GM18873 (cell line): ENCODE measurements around the gene RLN3.
"Not testable (repeated sequence)": the region's sequence is repeated elsewhere in the genome, so short reads cannot be mapped to it uniquely, and the experiment has no call there.

Experiments
- ATAC-seq: cut with Tn5 transposase; IDR thresholded peaks from one replicate; pipeline ENCODE4 v1.9.1; 2021; ENCODE audit warnings: mild to moderate bottlenecking, moderate library complexity, moderate number of reproducible peaks; ENCODE audit not compliant: unreplicated experiment, low FRiP score

Gene RLN3

GRCh38 chr19:14019100-14019499 is 8.8 kb upstream of the RLN3 start:
- ATAC-seq = no peak

GRCh38 chr19:14019739-14020138 is 8.2 kb upstream of the RLN3 start:
- not testable (repeated sequence) for ATAC-seq

GRCh38 chr19:14021474-14021873 is 6.5 kb upstream of the RLN3 start:
- no peak for ATAC-seq

- no peak for ATAC-seq
Observed at GRCh38 chr19:14022469-14022868, 5.5 kb upstream of the RLN3 start.

GRCh38 chr19:14023404-14024235 is 4.3 kb upstream of the RLN3 start:
- ATAC-seq = no peak

- not testable (repeated sequence) for ATAC-seq
Observed at GRCh38 chr19:14026652-14027192, 1.2 kb upstream of the RLN3 start.

- ATAC-seq = no peak
Observed at GRCh38 chr19:14028901-14029300, 953 bp downstream of the RLN3 start.

- ATAC-seq = no peak
Observed at GRCh38 chr19:14030997-14031718, 3.2 kb downstream of the RLN3 start.

GRCh38 chr19:14031719-14032480 is 4.0 kb downstream of the RLN3 start, which contains the start of gene IL27RA:
TSS of gene IL27RA (plus strand) at chr19:14031762. CDS start at chr19:14031873, 111 bp downstream.
- no peak for ATAC-seq

GRCh38 chr19:14033946-14034345 is 6.0 kb downstream of the RLN3 start:
- ATAC-seq = no peak

- ATAC-seq = not testable (repeated sequence)
Observed at GRCh38 chr19:14035159-14035558, 7.2 kb downstream of the RLN3 start.

- no peak for ATAC-seq
Observed at GRCh38 chr19:14035706-14036105, 7.8 kb downstream of the RLN3 start.

GRCh38 chr19:14039181-14039580 is 11.2 kb downstream of the RLN3 start:
- no peak for ATAC-seq

- not testable (repeated sequence) for ATAC-seq
Observed at GRCh38 chr19:14042659-14043608, 15.0 kb downstream of the RLN3 start.

GRCh38 chr19:14047866-14048265 is 19.9 kb downstream of the RLN3 start:
- not testable (repeated sequence) for ATAC-seq

- no peak for ATAC-seq
Observed at GRCh38 chr19:14048443-14049153, 20.6 kb downstream of the RLN3 start.

- no peak for ATAC-seq
Observed at GRCh38 chr19:14050512-14050911, 22.6 kb downstream of the RLN3 start.

GRCh38 chr19:14050961-14051360 is 23.0 kb downstream of the RLN3 start:
- ATAC-seq = not testable (repeated sequence)

- no peak for ATAC-seq
Observed at GRCh38 chr19:14051980-14052379, 24.0 kb downstream of the RLN3 start.
